ENCODE data around the gene EYA2.

- TF ChIP-seq CTCF (conservative IDR thresholded peaks at IDR 0.05; ENCODE audit: low read depth, low read length): no peak
- no peak for TF ChIP-seq EZH2phosphoT487 (IDR thresholded peaks at IDR 0.05; ENCODE audit: borderline replicate concordance, low read length)
These were observed 266.8 kb downstream of the EYA2 start for GRCh38 chr20:47161411-47161810.
